ENCODE data around the gene PDE8A. TPM values are rescaled to one million over a fixed set of nuclear protein-coding genes. Genes with fewer than 3 reads are reported as not detected.
"Not testable (repeated sequence)": the region's sequence is repeated elsewhere in the genome, so short reads cannot be mapped to it uniquely, and the experiment has no call there.

PDE8A gene
- total RNA-seq, 4 donors from 2014 or later, result 14.0 to 28.6 (median 22.2) TPM

DNA sequence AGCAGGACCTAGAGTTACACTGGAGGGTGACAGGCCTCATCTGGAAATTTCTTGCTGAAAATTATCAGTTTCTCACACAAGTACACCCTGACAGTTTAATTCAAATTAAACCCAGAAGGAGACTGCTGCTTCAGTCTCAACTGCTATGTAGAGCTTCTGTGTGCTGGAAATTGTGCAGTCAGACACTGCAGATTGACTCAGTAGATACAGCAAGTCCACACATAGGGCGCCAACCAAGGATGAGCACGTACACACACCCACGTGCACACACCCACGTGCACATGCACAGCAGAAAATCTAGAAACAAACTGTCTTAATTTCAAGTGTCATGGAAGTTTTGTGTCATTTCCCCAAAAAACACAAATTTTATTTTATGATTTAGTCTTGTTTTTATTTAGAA is 192.9 kb downstream of the PDE8A start:
- TF ChIP-seq, protein P1, sequence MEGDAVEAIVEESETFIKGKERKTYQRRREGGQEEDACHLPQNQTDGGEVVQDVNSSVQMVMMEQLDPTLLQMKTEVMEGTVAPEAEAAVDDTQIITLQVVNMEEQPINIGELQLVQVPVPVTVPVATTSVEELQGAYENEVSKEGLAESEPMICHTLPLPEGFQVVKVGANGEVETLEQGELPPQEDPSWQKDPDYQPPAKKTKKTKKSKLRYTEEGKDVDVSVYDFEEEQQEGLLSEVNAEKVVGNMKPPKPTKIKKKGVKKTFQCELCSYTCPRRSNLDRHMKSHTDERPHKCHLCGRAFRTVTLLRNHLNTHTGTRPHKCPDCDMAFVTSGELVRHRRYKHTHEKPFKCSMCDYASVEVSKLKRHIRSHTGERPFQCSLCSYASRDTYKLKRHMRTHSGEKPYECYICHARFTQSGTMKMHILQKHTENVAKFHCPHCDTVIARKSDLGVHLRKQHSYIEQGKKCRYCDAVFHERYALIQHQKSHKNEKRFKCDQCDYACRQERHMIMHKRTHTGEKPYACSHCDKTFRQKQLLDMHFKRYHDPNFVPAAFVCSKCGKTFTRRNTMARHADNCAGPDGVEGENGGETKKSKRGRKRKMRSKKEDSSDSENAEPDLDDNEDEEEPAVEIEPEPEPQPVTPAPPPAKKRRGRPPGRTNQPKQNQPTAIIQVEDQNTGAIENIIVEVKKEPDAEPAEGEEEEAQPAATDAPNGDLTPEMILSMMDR (IDR thresholded peaks at IDR 0.05), result no peak
- TF ChIP-seq POLR2A (IDR thresholded peaks at IDR 0.05), result no peak
- H3K4me3 ChIP-seq, result no peak overlapping the region
- intact Hi-C loops (cut with DNase I), result no loop called here
- H3K36me3 ChIP-seq, result no peaks in the 10 kb centered on the region
- H3K27me3 ChIP-seq, result peaks cover 0 to 25% (median 0%) of the 10 kb centered on the region in 4 donors
- H3K9me3 ChIP-seq, result peaks cover 0 to 26% (median 13%) of the 10 kb centered on the region in 3 donors
- 84 to 88% methylated on average over 4 of the region's 4 CpGs for WGBS, 2 donors
- no peak for DNase-seq
- H3K27ac ChIP-seq, result no peak overlapping the region
- H3K4me1 ChIP-seq, result peaks cover 0 to 15% (median 4%) of the 10 kb centered on the region in 3 donors

GRCh38 chr15:85177042-85177515 is 195.4 kb downstream of the PDE8A start:
- WGBS, 2 donors, result 30 to 42% methylated on average over 5 to 8 of the region's 8 CpGs
- H3K9me3 ChIP-seq; H3K27me3 ChIP-seq; H3K4me3 ChIP-seq; intact Hi-C loops (cut with DNase I); DNase-seq; H3K36me3 ChIP-seq: not testable (repeated sequence)
- H3K4me1 ChIP-seq, result peaks cover 0 to 25% (median 4%) of the 10 kb centered on the region in 3 donors
- H3K27ac ChIP-seq, result peak overlapping the region in 2 of 4 donors; percentile 23 to 52

DNA sequence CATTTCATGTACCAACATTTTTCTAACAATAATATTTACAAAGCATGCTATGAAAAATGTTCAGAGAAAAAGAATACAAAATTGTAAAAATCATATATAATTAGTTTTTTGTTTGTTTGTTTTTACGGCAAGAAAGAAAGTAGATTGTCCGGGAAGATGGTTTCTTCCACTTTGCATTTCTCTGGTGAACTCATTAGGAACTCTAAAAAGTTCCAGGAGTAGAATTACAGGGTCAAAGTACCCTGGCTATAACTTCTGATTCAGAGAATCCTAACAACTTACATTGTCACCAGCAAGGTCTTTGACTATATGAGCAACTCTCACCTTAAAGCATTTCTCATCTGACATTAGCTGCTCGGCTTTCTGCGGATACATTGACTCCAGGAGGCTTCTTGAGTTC is 196.7 kb downstream of the PDE8A start:
- 95% methylated on average over 4 of the region's 4 CpGs for WGBS, 2 donors
- Histone ChIP-seq H3K9me3 (no peaks in the 10 kb centered on the region), H3K4me3 (no peak overlapping the region), H3K4me1 (peaks cover 0 to 25% (median 4%) of the 10 kb centered on the region in 3 donors), H3K27me3 (no peaks in the 10 kb centered on the region), H3K36me3 (no peaks in the 10 kb centered on the region), H3K27ac (no peak overlapping the region)
- DNase-seq, result no peak
- intact Hi-C loops (cut with DNase I), result no loop called here
- TF ChIP-seq, protein P1 (IDR thresholded peaks at IDR 0.05), result no peak
- no peak for TF ChIP-seq POLR2A (IDR thresholded peaks at IDR 0.05)

DNA sequence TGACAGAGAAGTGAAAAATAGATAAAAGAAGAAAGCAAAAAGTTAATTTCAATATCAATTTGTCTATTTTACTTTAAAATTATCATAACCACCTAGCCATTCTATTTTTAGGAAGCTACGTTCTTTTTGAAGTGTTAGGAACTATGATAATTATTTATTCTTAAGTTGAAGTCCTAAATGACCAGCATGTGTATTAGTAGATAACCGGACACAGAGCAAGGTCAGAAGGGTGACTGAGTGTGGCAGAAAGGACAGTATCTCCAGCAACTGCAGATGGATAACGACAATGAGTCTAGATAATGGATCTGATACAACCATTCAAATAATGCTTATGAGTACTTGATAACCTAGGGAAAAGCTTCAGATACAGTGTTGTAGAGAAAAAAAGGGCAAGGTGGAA is 198.0 kb downstream of the PDE8A start:
- 66 to 71% methylated on average over 3 of the region's 3 CpGs for WGBS, 2 donors
- Histone ChIP-seq H3K9me3 (no peaks in the 10 kb centered on the region), H3K27me3 (no peaks in the 10 kb centered on the region), H3K36me3 (no peaks in the 10 kb centered on the region), H3K4me1 (peaks cover 0 to 25% (median 4%) of the 10 kb centered on the region in 3 donors), H3K27ac (no peak overlapping the region), H3K4me3 (no peak overlapping the region)
- intact Hi-C loops (cut with DNase I), result no loop called here
- DNase-seq, result no peak
- TF ChIP-seq, protein P1 (IDR thresholded peaks at IDR 0.05), result no peak
- TF ChIP-seq POLR2A (IDR thresholded peaks at IDR 0.05), result no peak

DNA sequence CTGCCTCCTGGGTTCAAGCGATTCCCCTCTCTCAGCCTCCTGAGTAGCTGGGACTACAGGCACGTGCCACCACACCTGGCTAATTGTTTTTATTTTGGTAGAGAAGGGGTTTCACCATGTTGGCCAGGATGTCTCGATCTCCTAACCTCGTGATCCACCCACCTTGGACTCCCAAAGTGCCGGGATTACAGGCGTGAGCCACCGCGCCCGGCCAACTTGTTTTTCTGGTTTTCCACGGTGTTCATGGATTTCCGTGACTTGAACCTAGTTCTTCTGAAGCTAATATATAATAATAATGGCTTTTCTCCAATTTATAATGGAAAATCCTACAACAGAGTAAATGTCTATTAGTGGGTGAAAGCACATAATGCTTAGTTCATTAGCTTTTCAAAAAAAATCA is 203.7 kb downstream of the PDE8A start:
- 29 to 54% methylated on average over 11 of the region's 11 CpGs for whole genome bisulfite sequencing, 2 donors
- intact Hi-C loops (cut with DNase I); DNase-seq; H3K27ac ChIP-seq; H3K4me3 ChIP-seq; H3K36me3 ChIP-seq; H3K27me3 ChIP-seq; H3K9me3 ChIP-seq: not testable (repeated sequence)
- H3K4me1 ChIP-seq, result peaks cover 0 to 14% (median 0%) of the 10 kb centered on the region in 3 donors

- DNase-seq; H3K4me3 ChIP-seq; H3K27ac ChIP-seq; H3K9me3 ChIP-seq; H3K4me1 ChIP-seq; H3K27me3 ChIP-seq; intact Hi-C loops (cut with DNase I); H3K36me3 ChIP-seq: not testable (repeated sequence)
- 85 to 100% methylated on average over 2 to 3 of the region's 3 CpGs for WGBS, 2 donors
These were observed 206.5 kb downstream of the PDE8A start for GRCh38 chr15:85188171-85188577.

Small RNAs within 50 kb of the gene (small RNA-seq; reads per million reads assigned to genes)
- gene AC044860.2 (0 reads per million in 4 donors), gene RNU6-339P (0 reads per million in 4 donors), gene RNU6-796P (0 reads per million in 4 donors)

Other genes with a start within 250 kb of the PDE8A start
- 10 to 100 TPM in 3 of 4 donors, 1 to 10 TPM in 1; 8.0 to 12.2 (median 10.3) TPM for gene ZNF592, start 233.3 kb upstream of the PDE8A start, total RNA-seq
- gene ALPK3, start 164.5 kb upstream of the PDE8A start, total RNA-seq, result 1 to 10 TPM; 1.8 to 4.2 (median 2.7) TPM
- gene SLC28A1, start 97.2 kb upstream of the PDE8A start, total RNA-seq, result not detected